C4-2B (cell line): ENCODE results near the gene DNAH3.

Source experiments
- CTCF ChIP-seq: fragments of 450-650 bp; conservative IDR thresholded peaks from 2 replicates; pipeline ENCODE4 v1.5.1; 2017; ENCODE audit warnings: mild to moderate bottlenecking
- ZFX ChIP-seq: fragments of 450-650 bp; IDR thresholded peaks from 2 replicates; pipeline ENCODE4 v1.6.1; 2017

GRCh38 chr16:21081329-21081728, 69.3 kb downstream of the DNAH3 start:
- TF ChIP-seq CTCF (no peak), ZFX (no peak)
